ENCODE measurements around the gene WDFY4. TPM values are rescaled to one million over a fixed set of nuclear protein-coding genes. Genes with fewer than 3 reads are reported as not detected.

WDFY4 gene
- total and polyA plus RNA-seq, 4 donors, result 4.6 to 26.9 (median 13.5) TPM

DNA sequence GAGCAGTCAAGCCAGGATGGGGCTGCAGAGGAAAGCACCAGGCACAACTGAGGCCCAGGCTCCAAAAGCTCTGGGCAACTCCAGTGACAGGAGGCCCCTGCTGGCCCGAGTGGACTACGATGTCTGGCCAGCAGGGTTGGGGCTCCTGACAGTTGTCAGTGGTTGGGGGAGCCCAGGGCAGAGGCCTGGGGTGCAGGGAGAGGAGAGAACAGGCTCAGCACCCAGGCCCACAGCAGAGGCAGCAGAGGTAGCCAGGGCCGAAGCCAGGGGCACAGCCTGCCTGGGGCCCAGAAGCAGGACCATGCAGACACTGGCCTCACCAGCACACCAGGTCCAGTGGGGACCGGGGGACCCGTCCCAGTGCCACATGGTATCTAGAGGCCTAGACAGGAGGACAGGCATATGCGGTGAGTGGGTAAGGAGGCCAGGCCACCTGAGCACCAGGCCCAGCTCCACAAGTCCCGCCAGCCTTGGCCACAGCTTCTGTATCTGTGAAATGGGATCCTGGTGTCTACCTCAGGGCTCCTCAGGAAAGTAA, 301.0 kb downstream of the WDFY4 start:
- H3K36me3 ChIP-seq (ENCODE audit: control insufficient read depth in 4 of 4, insufficient read depth in 4 of 4, low read length in 4 of 4), result peaks cover 0 to 1% (median 0%) of the 10 kb centered on the region in 4 donors
- ATAC-seq (ENCODE audit: insufficient read depth, low FRiP score) (no peak), DNase-seq (no peak)
- H3K4me1 ChIP-seq (ENCODE audit: control insufficient read depth in 5 of 5, insufficient read depth in 5 of 5, low read length in 5 of 5), result peaks cover 0 to 8% (median 0%) of the 10 kb centered on the region in 5 donors
- H3K4me3 ChIP-seq, result no peak overlapping the region
- WGBS, 2 donors, result 97 to 98% methylated on average over 7 of the region's 7 CpGs
- no peak overlapping the region for H3K27ac ChIP-seq (ENCODE audit: low read depth in 1 of 2, low read length in 1 of 2)
- TF ChIP-seq, protein P1, sequence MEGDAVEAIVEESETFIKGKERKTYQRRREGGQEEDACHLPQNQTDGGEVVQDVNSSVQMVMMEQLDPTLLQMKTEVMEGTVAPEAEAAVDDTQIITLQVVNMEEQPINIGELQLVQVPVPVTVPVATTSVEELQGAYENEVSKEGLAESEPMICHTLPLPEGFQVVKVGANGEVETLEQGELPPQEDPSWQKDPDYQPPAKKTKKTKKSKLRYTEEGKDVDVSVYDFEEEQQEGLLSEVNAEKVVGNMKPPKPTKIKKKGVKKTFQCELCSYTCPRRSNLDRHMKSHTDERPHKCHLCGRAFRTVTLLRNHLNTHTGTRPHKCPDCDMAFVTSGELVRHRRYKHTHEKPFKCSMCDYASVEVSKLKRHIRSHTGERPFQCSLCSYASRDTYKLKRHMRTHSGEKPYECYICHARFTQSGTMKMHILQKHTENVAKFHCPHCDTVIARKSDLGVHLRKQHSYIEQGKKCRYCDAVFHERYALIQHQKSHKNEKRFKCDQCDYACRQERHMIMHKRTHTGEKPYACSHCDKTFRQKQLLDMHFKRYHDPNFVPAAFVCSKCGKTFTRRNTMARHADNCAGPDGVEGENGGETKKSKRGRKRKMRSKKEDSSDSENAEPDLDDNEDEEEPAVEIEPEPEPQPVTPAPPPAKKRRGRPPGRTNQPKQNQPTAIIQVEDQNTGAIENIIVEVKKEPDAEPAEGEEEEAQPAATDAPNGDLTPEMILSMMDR (IDR thresholded peaks at IDR 0.05; ENCODE audit: control extremely low read depth, extremely low read depth), result no peak
- no peaks in the 10 kb centered on the region for H3K9me3 ChIP-seq (ENCODE audit: control insufficient read depth in 4 of 4, insufficient read depth in 3 of 4, low read length in 3 of 4)
- H3K9ac ChIP-seq (ENCODE audit: insufficient read depth in 1 of 2, low read length in 2 of 2), result no peak overlapping the region
- H3K27me3 ChIP-seq (ENCODE audit: control insufficient read depth in 3 of 3, insufficient read depth in 3 of 3, low read length in 2 of 3), result no peaks in the 10 kb centered on the region

DNA sequence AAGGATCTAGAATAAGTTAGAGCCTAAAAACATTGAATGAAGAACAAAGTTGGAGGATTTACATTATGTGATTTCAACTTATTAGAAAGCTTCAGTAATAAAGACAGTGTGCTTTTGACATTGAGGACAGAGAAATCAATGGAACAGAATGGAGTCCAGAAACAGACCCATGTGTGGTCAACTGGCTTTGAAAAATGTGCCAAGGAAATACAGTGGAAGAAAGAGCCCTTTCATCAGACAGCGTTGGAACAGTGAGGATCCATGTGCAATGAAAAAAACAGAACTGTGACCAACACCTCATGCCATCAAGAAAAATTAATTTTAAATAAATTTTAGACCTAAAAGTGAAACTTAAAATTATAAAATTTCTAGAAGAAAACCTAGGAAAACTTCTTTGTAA, 305.6 kb downstream of the WDFY4 start:
- Histone ChIP-seq H3K9ac (ENCODE audit: insufficient read depth in 1 of 2, low read length in 2 of 2) (no peak overlapping the region), H3K27me3 (ENCODE audit: control insufficient read depth in 3 of 3, insufficient read depth in 3 of 3, low read length in 2 of 3) (no peaks in the 10 kb centered on the region), H3K4me3 (no peak overlapping the region), H3K36me3 (ENCODE audit: control insufficient read depth in 4 of 4, insufficient read depth in 4 of 4, low read length in 4 of 4) (no peaks in the 10 kb centered on the region), H3K4me1 (ENCODE audit: control insufficient read depth in 5 of 5, insufficient read depth in 5 of 5, low read length in 5 of 5) (no peaks in the 10 kb centered on the region), H3K9me3 (ENCODE audit: control insufficient read depth in 4 of 4, insufficient read depth in 3 of 4, low read length in 3 of 4) (no peaks in the 10 kb centered on the region), H3K27ac (ENCODE audit: low read depth in 1 of 2, low read length in 1 of 2) (no peak overlapping the region)
- ATAC-seq (ENCODE audit: insufficient read depth, low FRiP score) (no peak), DNase-seq (no peak)
- TF ChIP-seq, protein P1 (IDR thresholded peaks at IDR 0.05; ENCODE audit: control extremely low read depth, extremely low read depth), result no peak
- WGBS, 2 donors, result 96 to 100% methylated on average over 1 of the region's 1 CpG

DNA sequence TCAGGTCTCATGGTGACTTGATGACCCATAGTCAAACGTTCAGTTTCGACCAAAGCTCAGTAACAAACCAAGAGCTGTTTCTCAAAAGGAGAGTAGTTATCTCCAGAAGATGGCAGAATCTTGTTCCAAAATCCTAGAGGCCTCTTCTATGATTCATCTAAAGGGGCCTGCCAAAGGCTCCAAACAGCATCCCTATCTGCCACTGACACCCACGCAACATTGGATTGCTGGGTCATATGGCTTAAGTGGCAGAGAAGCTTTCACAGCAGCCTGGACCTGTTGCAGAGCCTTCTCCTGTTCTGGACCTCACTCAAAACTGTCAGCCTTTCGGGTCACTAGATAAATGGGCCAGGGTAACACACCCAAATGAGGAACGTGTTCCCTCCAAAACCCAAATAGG, 309.0 kb downstream of the WDFY4 start:
- WGBS, 2 donors, result 90 to 96% methylated on average over 5 of the region's 5 CpGs

More for the DNA sequence above, 309.0 kb downstream of the WDFY4 start:
- Histone ChIP-seq H3K4me3 (no peak overlapping the region), H3K27ac (ENCODE audit: low read depth in 1 of 2, low read length in 1 of 2) (no peak overlapping the region), H3K36me3 (ENCODE audit: control insufficient read depth in 4 of 4, insufficient read depth in 4 of 4, low read length in 4 of 4) (no peaks in the 10 kb centered on the region), H3K27me3 (ENCODE audit: control insufficient read depth in 3 of 3, insufficient read depth in 3 of 3, low read length in 2 of 3) (no peaks in the 10 kb centered on the region), H3K9ac (ENCODE audit: insufficient read depth in 1 of 2, low read length in 2 of 2) (no peak overlapping the region), H3K9me3 (ENCODE audit: control insufficient read depth in 4 of 4, insufficient read depth in 3 of 4, low read length in 3 of 4) (no peaks in the 10 kb centered on the region), H3K4me1 (ENCODE audit: control insufficient read depth in 5 of 5, insufficient read depth in 5 of 5, low read length in 5 of 5) (peaks cover 0 to 2% (median 0%) of the 10 kb centered on the region in 5 donors)
- TF ChIP-seq, protein P1 (IDR thresholded peaks at IDR 0.05; ENCODE audit: control extremely low read depth, extremely low read depth), result no peak
- DNase-seq, result no peak
- ATAC-seq (ENCODE audit: insufficient read depth, low FRiP score), result no peak

Data from lung (tissue), 12 donors.